CD4-positive, alpha-beta memory T cell (primary cell): ENCODE data around the gene EPAS1. TPM values are rescaled to one million over a fixed set of nuclear protein-coding genes. Genes with fewer than 3 reads are reported as not detected.

Source experiments
- CTCF ChIA-PET: fragments of 350-600 bp; sonication (Branson Sonifier 250); formaldehyde crosslinking; loops from one replicate; lab custom pipeline; 2021; ENCODE audit warnings: inconsistent platforms; ENCODE audit not compliant: partially characterized antibody; lab: Charles Lee
- POLR2A ChIA-PET: fragments of 350-600 bp; sonication (Branson Sonifier 250); formaldehyde crosslinking; loops from one replicate; lab custom pipeline; 2021; ENCODE audit not compliant: partially characterized antibody; lab: Charles Lee
- DNase-seq, 5 donors: peaks; one replicate each; pipeline versions ENCODE4 v3.0.0 to v3.0.0-alpha.2; 2020 to 2022; ENCODE audit warnings: mixed read lengths in 1 of 5
- H3K27ac ChIP-seq: one replicate; pipeline ENCODE4 v1.7.0; 2013; ENCODE audit warnings: low read depth, low read length
- H3K27me3 ChIP-seq: 2 replicates; pipeline ENCODE4 v1.7.0; 2013; ENCODE audit warnings: mild to moderate bottlenecking, low read length, moderate library complexity; ENCODE audit not compliant: insufficient read depth
- H3K36me3 ChIP-seq: 2 replicates; pipeline ENCODE4 v1.7.0; 2013; ENCODE audit warnings: mild to moderate bottlenecking, low read length, moderate library complexity; ENCODE audit not compliant: insufficient read depth
- H3K4me1 ChIP-seq: 2 replicates; pipeline ENCODE4 v1.7.0; 2013; ENCODE audit warnings: mild to moderate bottlenecking, low read length, moderate library complexity; ENCODE audit not compliant: insufficient read depth
- H3K4me3 ChIP-seq, 2 donors: one replicate each; pipeline ENCODE4 v1.7.0; 2013; ENCODE audit warnings: low read length in 2 of 2, mild to moderate bottlenecking in 1 of 2
- H3K9me3 ChIP-seq, 2 donors: one replicate each; pipeline ENCODE4 v1.7.0; 2013; ENCODE audit warnings: low read length in 2 of 2, control low read depth in 1 of 2; ENCODE audit not compliant: control insufficient read depth in 1 of 2
- H3K27ac Mint-ChIP-seq, 7 donors: one replicate each; pipeline ENCODE4 v1.8.0; 2020 to 2021; ENCODE audit warnings: mixed read lengths in 7 of 7, mild to moderate bottlenecking in 6 of 7, inconsistent platforms in 3 of 7, moderate library complexity in 3 of 7
- H3K27me3 Mint-ChIP-seq, 2 donors: one replicate each; pipeline ENCODE4 v1.8.0; 2020 to 2021; ENCODE audit warnings: mixed read lengths in 2 of 2
- H3K36me3 Mint-ChIP-seq, 2 donors: one replicate each; pipeline ENCODE4 v1.8.0; 2020 to 2021; ENCODE audit warnings: mixed read lengths in 2 of 2, inconsistent platforms in 1 of 2, mild to moderate bottlenecking in 1 of 2
- H3K4me1 Mint-ChIP-seq, 4 donors: one replicate each; pipeline ENCODE4 v1.8.0; 2020 to 2021; ENCODE audit warnings: mixed read lengths in 4 of 4, mild to moderate bottlenecking in 1 of 4
- H3K4me3 Mint-ChIP-seq, 8 donors: one replicate each; pipeline ENCODE4 v1.8.0; 2020 to 2021; ENCODE audit warnings: mixed read lengths in 8 of 8, mild to moderate bottlenecking in 7 of 8, moderate library complexity in 6 of 8, inconsistent platforms in 3 of 8
- H3K9me3 Mint-ChIP-seq, 8 donors: one replicate each; pipeline ENCODE4 v1.8.0; 2020 to 2021; ENCODE audit warnings: mixed read lengths in 8 of 8, mild to moderate bottlenecking in 5 of 8, inconsistent platforms in 3 of 8, moderate library complexity in 1 of 8
- intact Hi-C: fragments of 100-400 bp; cut with micrococcal nuclease; formaldehyde crosslinking; loops from one replicate; pipeline ENCODE4 v1.15.1; 2023
- polyA plus RNA-seq, 2 donors: library from polyadenylated mRNA; unstranded; fragments of 300-500 nt; fragmentation: Illumina TruSeq; gene quantifications; one replicate each; pipeline ENCODE4 v1.2.3, GENCODE V29; 2021
- total RNA-seq, 2 experiments: library from RNA; stranded (reverse); gene quantifications; one replicate each; pipeline ENCODE4 v1.2.3, GENCODE V29; 2021

Gene EPAS1
- total and polyA plus RNA-seq, 4 experiments from 2014 or later = 0.40 to 2.7 (median 2.3) TPM; not detected in 1

DNA sequence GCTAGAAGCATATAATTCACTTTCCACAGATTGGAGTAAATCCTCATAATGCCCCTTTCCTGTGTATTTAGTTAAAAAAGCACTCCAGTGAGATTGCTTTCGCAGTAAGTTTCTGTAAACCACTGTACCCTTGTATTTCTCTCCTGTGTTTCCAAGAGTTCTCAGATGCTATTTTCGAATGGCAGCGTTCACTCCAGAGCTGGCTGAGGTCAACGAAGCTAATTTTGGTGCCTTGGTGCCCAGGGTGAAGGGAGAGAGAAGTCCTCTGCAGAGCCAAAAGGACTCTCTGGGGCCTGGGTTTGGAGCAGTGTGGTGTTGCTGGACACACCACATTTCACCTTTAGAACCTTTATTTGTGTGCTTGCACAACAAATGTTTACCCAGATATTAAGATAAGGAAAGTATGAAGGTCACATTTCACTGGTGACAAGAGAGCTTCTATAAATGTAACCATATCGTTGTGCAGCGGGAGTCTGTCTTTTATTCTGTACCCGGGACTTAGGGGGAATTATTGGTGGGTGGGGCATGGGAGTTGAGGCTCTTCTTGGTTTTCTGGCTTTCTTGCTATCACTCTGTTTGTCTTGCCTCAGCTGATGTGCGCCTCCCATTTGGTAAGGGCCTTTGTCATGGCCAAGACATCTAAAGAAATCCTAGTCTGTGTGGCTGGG is 9.9 kb downstream of the EPAS1 start:
- H3K27me3 Mint-ChIP-seq = peaks cover 18 to 32% of the 10 kb centered on the region in 2 donors
- H3K4me3 Mint-ChIP-seq = no peak overlapping the region
- DNase-seq = no peak
- H3K9me3 Mint-ChIP-seq = peaks cover 0 to 3% (median 0%) of the 10 kb centered on the region in 8 donors
- H3K27ac Mint-ChIP-seq = no peak overlapping the region
- no peak overlapping the region for H3K4me3 ChIP-seq
- intact Hi-C loops = no loop called here
- POLR2A ChIA-PET = no interaction called here
- peaks cover 3% of the 10 kb centered on the region for H3K27me3 ChIP-seq
- no peaks in the 10 kb centered on the region for H3K36me3 ChIP-seq
- H3K27ac ChIP-seq = no peak overlapping the region
- H3K4me1 ChIP-seq = peaks cover 37% of the 10 kb centered on the region
- CTCF ChIA-PET = no interaction called here
- H3K4me1 Mint-ChIP-seq = peaks cover 25 to 38% (median 34%) of the 10 kb centered on the region in 4 donors
- H3K36me3 Mint-ChIP-seq = no peaks in the 10 kb centered on the region
- no peaks in the 10 kb centered on the region for H3K9me3 ChIP-seq

- ChIA-PET CTCF (no interaction called here), POLR2A (interaction anchor here (0.6 kb wide), 1 partner anchor 9 kb away, joined by 3 read pairs; no protein-coding TSS in a partner anchor)
- H3K4me1 Mint-ChIP-seq = peaks cover 22 to 33% (median 31%) of the 10 kb centered on the region in 4 donors
Measured at GRCh38 chr2:46308081-46308480, 10.9 kb downstream of the EPAS1 start.

GRCh38 chr2:46308629-46309028 is 11.4 kb downstream of the EPAS1 start:
- no peaks in the 10 kb centered on the region for H3K9me3 ChIP-seq
- Mint-ChIP-seq H3K9me3 (peaks cover 0 to 3% (median 0%) of the 10 kb centered on the region in 8 donors), H3K27ac (no peak overlapping the region), H3K36me3 (no peaks in the 10 kb centered on the region), H3K4me3 (no peak overlapping the region), H3K4me1 (peaks cover 19 to 28% (median 26%) of the 10 kb centered on the region in 4 donors), H3K27me3 (peaks cover 16 to 27% of the 10 kb centered on the region in 2 donors)
- H3K4me1 ChIP-seq = peaks cover 31% of the 10 kb centered on the region
- intact Hi-C loops = no loop called here
- POLR2A ChIA-PET = no interaction called here
- no peak overlapping the region for H3K4me3 ChIP-seq
- H3K27ac ChIP-seq = no peak overlapping the region
- peaks cover 3% of the 10 kb centered on the region for H3K27me3 ChIP-seq
- CTCF ChIA-PET = no interaction called here
- DNase-seq = no peak
- no peaks in the 10 kb centered on the region for H3K36me3 ChIP-seq

More at GRCh38 chr2:46308081-46308480, 10.9 kb downstream of the EPAS1 start:
- intact Hi-C loops = no loop called here
- H3K4me1 ChIP-seq = peaks cover 37% of the 10 kb centered on the region
- peaks cover 3% of the 10 kb centered on the region for H3K27me3 ChIP-seq
- Mint-ChIP-seq H3K36me3 (no peaks in the 10 kb centered on the region), H3K9me3 (peaks cover 0 to 3% (median 0%) of the 10 kb centered on the region in 8 donors), H3K4me3 (no peak overlapping the region), H3K27ac (no peak overlapping the region), H3K27me3 (peaks cover 16 to 28% of the 10 kb centered on the region in 2 donors)
- DNase-seq = no peak
- H3K36me3 ChIP-seq = no peaks in the 10 kb centered on the region
- no peak overlapping the region for H3K4me3 ChIP-seq
- H3K27ac ChIP-seq = no peak overlapping the region
- no peaks in the 10 kb centered on the region for H3K9me3 ChIP-seq

DNA sequence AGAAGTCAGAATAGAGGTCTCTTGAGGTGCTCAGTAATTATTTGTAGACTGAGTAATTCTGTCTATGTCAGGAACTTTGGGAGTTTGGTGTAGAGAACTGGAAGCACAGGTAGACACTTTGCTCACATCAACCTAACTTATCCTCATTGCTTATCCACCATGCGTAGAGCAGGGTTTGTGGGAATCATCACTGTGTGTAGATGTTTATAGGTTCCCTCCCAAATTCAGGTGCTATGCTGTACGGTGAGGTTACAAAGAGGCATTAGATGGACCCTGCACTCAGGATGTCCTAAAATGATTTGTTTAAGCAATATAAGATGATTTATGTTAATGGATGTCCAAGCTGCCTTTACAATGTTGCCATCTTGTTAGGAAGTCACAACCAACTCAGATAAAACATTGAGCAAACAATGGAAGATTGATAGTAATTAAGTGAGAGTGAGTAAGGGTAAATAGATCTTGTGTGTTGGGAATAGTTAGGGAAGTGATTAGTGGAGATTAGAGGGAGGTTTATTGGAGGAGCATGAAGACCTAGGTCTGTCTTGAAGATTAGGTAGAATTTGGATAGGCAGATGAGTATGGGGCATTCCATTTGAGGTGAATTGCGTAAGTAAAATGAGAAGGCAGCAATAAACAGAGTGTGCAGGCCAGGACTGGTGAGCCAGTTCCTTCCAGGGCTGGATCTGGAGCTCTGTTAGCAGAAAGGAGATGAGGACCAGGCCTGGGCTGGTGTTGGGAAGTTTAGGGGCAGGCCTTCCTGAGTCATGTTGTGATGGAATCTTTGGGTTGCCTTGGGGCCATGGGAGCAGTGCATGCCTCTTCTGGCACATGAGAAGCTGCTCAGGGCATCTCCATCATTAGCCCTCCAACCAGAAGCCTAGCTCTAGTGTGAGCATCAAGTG is 12.1 kb downstream of the EPAS1 start:
- Histone ChIP-seq H3K4me3 (no peak overlapping the region), H3K27ac (no peak overlapping the region), H3K27me3 (peaks cover 3% of the 10 kb centered on the region), H3K4me1 (peaks cover 24% of the 10 kb centered on the region), H3K9me3 (no peaks in the 10 kb centered on the region), H3K36me3 (no peaks in the 10 kb centered on the region)
- intact Hi-C loops = no loop called here
- Mint-ChIP-seq H3K4me1 (peaks cover 12 to 21% (median 20%) of the 10 kb centered on the region in 4 donors), H3K27ac (peak overlapping the region in 1 of 7 donors; percentile 38), H3K9me3 (peaks cover 0 to 3% (median 0%) of the 10 kb centered on the region in 8 donors), H3K4me3 (no peak overlapping the region), H3K36me3 (no peaks in the 10 kb centered on the region), H3K27me3 (peaks cover 13 to 23% of the 10 kb centered on the region in 2 donors)
- CTCF ChIA-PET = no interaction called here
- no peak for DNase-seq
- POLR2A ChIA-PET = no interaction called here

- ChIA-PET CTCF (no interaction called here), POLR2A (interaction anchor here (1.0 kb wide), 1 partner anchor 9 kb away, joined by 3 read pairs; no protein-coding TSS in a partner anchor)
- Mint-ChIP-seq H3K27me3 (peaks cover 13 to 19% of the 10 kb centered on the region in 2 donors), H3K4me3 (no peak overlapping the region), H3K27ac (no peak overlapping the region), H3K36me3 (no peaks in the 10 kb centered on the region), H3K4me1 (peaks cover 3 to 19% (median 9%) of the 10 kb centered on the region in 4 donors), H3K9me3 (no peaks in the 10 kb centered on the region)
- Histone ChIP-seq H3K27me3 (peaks cover 3% of the 10 kb centered on the region), H3K36me3 (no peaks in the 10 kb centered on the region), H3K9me3 (no peaks in the 10 kb centered on the region), H3K4me3 (no peak overlapping the region), H3K4me1 (peaks cover 13% of the 10 kb centered on the region), H3K27ac (no peak overlapping the region)
- DNase-seq = no peak
- intact Hi-C loops = no loop called here
Measured at GRCh38 chr2:46310446-46310845, 13.2 kb downstream of the EPAS1 start.

DNA sequence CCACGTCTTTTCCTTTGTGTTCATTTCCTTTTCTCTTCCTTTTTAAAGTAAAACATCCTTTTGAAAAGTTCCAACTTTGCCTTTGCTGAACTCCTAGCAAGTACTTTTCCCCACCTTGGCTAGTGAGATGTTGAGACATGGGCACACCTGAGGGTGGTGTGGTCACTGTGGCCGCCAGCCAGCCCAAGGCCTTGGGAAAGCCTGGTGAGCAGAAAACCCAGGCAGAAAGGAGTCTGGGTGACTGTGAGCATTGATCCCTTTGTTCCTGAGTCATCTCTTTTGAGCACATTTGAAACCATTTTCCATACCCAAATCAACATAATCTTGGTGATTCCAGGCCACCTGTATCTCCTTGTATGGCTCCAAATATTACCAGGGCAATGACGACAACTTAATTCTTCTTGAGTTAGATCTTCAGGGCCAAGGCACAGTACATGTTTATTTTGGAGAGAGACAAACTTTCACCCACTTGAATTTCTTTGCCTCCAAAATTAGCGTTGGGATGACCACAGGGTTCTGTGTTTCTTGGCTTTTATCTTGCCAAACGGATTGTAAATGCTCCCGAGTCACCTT is 14.5 kb downstream of the EPAS1 start:
- H3K27me3 ChIP-seq = no peaks in the 10 kb centered on the region
- H3K9me3 Mint-ChIP-seq = no peaks in the 10 kb centered on the region
- ChIA-PET POLR2A (no interaction called here), CTCF (no interaction called here)
- no peak overlapping the region for H3K4me3 ChIP-seq
- H3K4me3 Mint-ChIP-seq = no peak overlapping the region
- H3K36me3 Mint-ChIP-seq = no peaks in the 10 kb centered on the region
- H3K27ac ChIP-seq = no peak overlapping the region
- peaks cover 13 to 17% of the 10 kb centered on the region in 2 donors for H3K27me3 Mint-ChIP-seq
- H3K4me1 Mint-ChIP-seq = peaks cover 2 to 15% (median 5%) of the 10 kb centered on the region in 4 donors
- no peak overlapping the region for H3K27ac Mint-ChIP-seq
- peaks cover under 1% of the 10 kb centered on the region for H3K4me1 ChIP-seq
- DNase-seq = no peak
- H3K9me3 ChIP-seq = no peaks in the 10 kb centered on the region
- H3K36me3 ChIP-seq = no peaks in the 10 kb centered on the region
- intact Hi-C loops = no loop called here

DNA sequence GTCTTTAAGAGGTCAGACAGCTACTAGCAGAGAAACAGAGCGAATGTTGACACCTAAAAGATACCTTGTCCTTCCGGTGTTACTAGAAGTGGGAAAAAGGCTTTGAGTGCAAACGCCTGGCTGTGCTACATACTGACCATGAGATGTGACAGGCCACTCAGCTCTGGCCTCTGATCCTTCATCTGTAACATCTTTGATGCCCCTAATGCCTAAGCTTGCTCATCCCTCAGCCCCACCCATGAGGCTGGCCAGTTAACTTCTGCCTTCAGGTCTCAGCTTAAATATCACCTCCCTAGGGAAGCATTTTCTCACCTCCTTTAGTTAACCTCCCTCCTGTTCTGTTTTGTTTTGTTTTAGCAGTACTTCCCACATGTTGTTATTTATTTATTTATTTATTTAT is 15.9 kb downstream of the EPAS1 start:
- Mint-ChIP-seq H3K4me1 (peaks cover 0 to 12% (median 2%) of the 10 kb centered on the region in 4 donors), H3K27me3 (peaks cover 6 to 15% of the 10 kb centered on the region in 2 donors), H3K4me3 (no peak overlapping the region), H3K9me3 (no peaks in the 10 kb centered on the region), H3K27ac (no peak overlapping the region), H3K36me3 (no peaks in the 10 kb centered on the region)
- ChIA-PET POLR2A (no interaction called here), CTCF (interaction anchor here (1.0 kb wide), 1 partner anchor 15 kb away, joined by 3 read pairs; no protein-coding TSS in a partner anchor)
- Histone ChIP-seq H3K4me1 (no peaks in the 10 kb centered on the region), H3K4me3 (no peak overlapping the region), H3K9me3 (no peaks in the 10 kb centered on the region), H3K36me3 (no peaks in the 10 kb centered on the region), H3K27me3 (no peaks in the 10 kb centered on the region), H3K27ac (no peak overlapping the region)
- DNase-seq = no peak
- intact Hi-C loops = no loop called here
